IMR-90 (cell line): ENCODE results near the gene EFCAB5. TPM values are rescaled to one million over a fixed set of nuclear protein-coding genes. Genes with fewer than 3 reads are reported as not detected.

Experiments
- ATAC-seq: fragments of 200-7000 bp; cut with Tn5 transposase; 2 replicates; pipeline ENCODE4 v1.9.1; 2020; ENCODE audit warnings: low read depth, mild to moderate bottlenecking, moderate library complexity
- BruUV-seq: library from RNA; stranded (reverse); fragments of 400-500 nt; replicated peaks from 2 replicates; lab custom pipeline; 2021; lab: Mats Ljungman, UMichigan
- CTCF ChIA-PET: fragments of 300-600 bp; formaldehyde crosslinking; extraction: SDS; loops from one replicate; lab custom pipeline; 2021; ENCODE audit warnings: antibody characterized with exemption; lab: Yijun Ruan, JAX
- POLR2A ChIA-PET: fragments of 300-600 bp; sonication (Branson Sonifier 250); formaldehyde crosslinking; loops from one replicate; lab custom pipeline; 2022; ENCODE audit warnings: antibody characterized with exemption; ENCODE audit not compliant: unreplicated experiment; lab: Charles Lee
- DNase-seq: peaks from one replicate; pipeline ENCODE4 v3.0.0; 2013
- H2AFZ ChIP-seq: replicated peaks from 2 replicates; pipeline ENCODE3; 2013; ENCODE audit warnings: low read length, mild to moderate bottlenecking; ENCODE audit not compliant: poor library complexity
- H2AK5ac ChIP-seq: 2 replicates; pipeline ENCODE4 v1.6.1; 2013; ENCODE audit warnings: low read depth, low read length, inconsistent platforms
- H2AK9ac ChIP-seq: replicated peaks from 2 replicates; pipeline ENCODE3; 2013; ENCODE audit warnings: mild to moderate bottlenecking, low read depth, low read length, moderate library complexity; ENCODE audit not compliant: poor library complexity
- H2BK120ac ChIP-seq: 2 replicates; pipeline ENCODE4 v1.6.1; 2013; ENCODE audit warnings: low read depth, low read length, inconsistent platforms
- H2BK15ac ChIP-seq: 3 replicates; pipeline ENCODE4 v1.6.1; 2013; ENCODE audit warnings: low read depth, low read length, inconsistent platforms
- H2BK20ac ChIP-seq: 2 replicates; pipeline ENCODE4 v1.6.1; 2013; ENCODE audit warnings: low read depth, mild to moderate bottlenecking, inconsistent platforms, low read length, moderate library complexity
- H2BK5ac ChIP-seq: 2 replicates; pipeline ENCODE4 v1.6.1; 2013; ENCODE audit warnings: mild to moderate bottlenecking, low read depth, low read length, inconsistent platforms; ENCODE audit not compliant: poor library complexity, severe bottlenecking
- H3K14ac ChIP-seq: replicated peaks from 2 replicates; pipeline ENCODE4 v1.6.1; 2013; ENCODE audit warnings: low read depth, low read length, inconsistent platforms
- H3K18ac ChIP-seq: 2 replicates; pipeline ENCODE4 v1.6.1; 2013; ENCODE audit warnings: low read depth, low read length, control low read depth
- H3K23ac ChIP-seq: 2 replicates; pipeline ENCODE4 v1.6.1; 2013; ENCODE audit warnings: low read depth, low read length, inconsistent platforms
- H3K27ac ChIP-seq: 2 replicates; pipeline ENCODE4 v1.5.1; 2013; ENCODE audit warnings: mild to moderate bottlenecking, control low read depth, low read length; ENCODE audit not compliant: insufficient read depth
- H3K27me3 ChIP-seq: 2 replicates; pipeline ENCODE4 v1.6.1; 2013; ENCODE audit warnings: low read length; ENCODE audit not compliant: control insufficient read depth, insufficient read depth
- H3K36me3 ChIP-seq: 2 replicates; pipeline ENCODE4 v1.6.1; 2013; ENCODE audit warnings: low read length, mixed read lengths; ENCODE audit not compliant: control insufficient read depth, insufficient read depth
- H3K4ac ChIP-seq: 2 replicates; pipeline ENCODE4 v1.6.1; 2013; ENCODE audit warnings: low read depth, low read length, inconsistent platforms
- H3K4me1 ChIP-seq: 2 replicates; pipeline ENCODE4 v1.6.1; 2013; ENCODE audit warnings: low read length, mixed read lengths; ENCODE audit not compliant: control insufficient read depth, insufficient read depth
- H3K4me2 ChIP-seq: 2 replicates; pipeline ENCODE4 v1.6.1; 2013; ENCODE audit warnings: low read depth, mild to moderate bottlenecking, control low read depth, low read length, moderate library complexity
- H3K4me3 ChIP-seq: 2 replicates; pipeline ENCODE4 v1.5.1; 2013; ENCODE audit warnings: low read depth, mild to moderate bottlenecking, control low read depth, low read length, moderate library complexity; ENCODE audit not compliant: insufficient read depth
- H3K56ac ChIP-seq: 2 replicates; pipeline ENCODE4 v1.6.1; 2013; ENCODE audit warnings: low read length, inconsistent platforms; ENCODE audit not compliant: insufficient read depth; ENCODE audit errors: extremely low read depth
- H3K79me1 ChIP-seq, 2 experiments: 2 replicates each; pipeline ENCODE4 v1.6.1; 2013; ENCODE audit warnings: low read length in 2 of 2, inconsistent platforms in 1 of 2, low read depth in 1 of 2
- H3K9ac ChIP-seq: 2 replicates; pipeline ENCODE4 v1.6.1; 2013; ENCODE audit warnings: low read depth, low read length, control low read depth
- H3K9me1 ChIP-seq: 2 replicates; pipeline ENCODE4 v1.6.1; 2013; ENCODE audit warnings: low read length, inconsistent platforms; ENCODE audit not compliant: insufficient read depth
- H3K9me3 ChIP-seq: 2 replicates; pipeline ENCODE4 v1.6.1; 2013; ENCODE audit warnings: low read length; ENCODE audit not compliant: control insufficient read depth, insufficient read depth
- H4K20me1 ChIP-seq: 2 replicates; pipeline ENCODE4 v1.6.1; 2013; ENCODE audit warnings: low read length, inconsistent platforms; ENCODE audit not compliant: insufficient read depth
- H4K5ac ChIP-seq: 2 replicates; pipeline ENCODE4 v1.6.1; 2013; ENCODE audit warnings: mild to moderate bottlenecking, low read depth, low read length, control low read depth
- H4K8ac ChIP-seq, 2 experiments: 2 replicates each; pipeline ENCODE4 v1.6.1; 2013; ENCODE audit warnings: low read depth in 2 of 2, low read length in 2 of 2, control low read depth in 1 of 2, inconsistent platforms in 1 of 2
- H4K91ac ChIP-seq: 2 replicates; pipeline ENCODE4 v1.6.1; 2013; ENCODE audit warnings: low read depth, low read length, inconsistent platforms; ENCODE audit not compliant: insufficient read depth
- CTCF ChIP-seq: conservative IDR thresholded peaks from 2 replicates; pipeline ENCODE4 v1.5.1; 2012; ENCODE audit warnings: mild to moderate bottlenecking, low read depth, low read length, improper control_type of control experiment
- MAZ ChIP-seq: IDR thresholded peaks from 2 replicates; pipeline ENCODE4 v1.6.1; 2012; ENCODE audit warnings: low read depth, mild to moderate bottlenecking, low read length, improper control_type of control experiment, moderate library complexity, borderline replicate concordance
- RFX5 ChIP-seq: IDR thresholded peaks from 2 replicates; pipeline ENCODE4 v1.8.0; 2012; ENCODE audit warnings: low read depth, mild to moderate bottlenecking, low read length, moderate library complexity
- WGBS, 2 experiments: methylation state at CpG; one replicate each; pipeline versions ENCODE4 v1.1.5 to v1.1.7; 2013; ENCODE audit warnings: missing lambda C conversion rate in 2 of 2; ENCODE audit not compliant: insufficient read length in 1 of 2; ENCODE audit errors: extremely low coverage in 2 of 2; 5-methylcytosine and 5-hydroxymethylcytosine counted together
- dilution Hi-C: fragments of 300-500 bp; cut with HindIII; formaldehyde crosslinking; loops from one replicate; pipeline ENCODE4 v1.14.3; 2018; ENCODE audit warnings: low sequenced_read_pairs; ENCODE audit not compliant: unreplicated experiment
- in situ Hi-C: fragments of 300-500 bp; cut with MboI; formaldehyde crosslinking; loops from 3 replicates; pipeline ENCODE4 v1.14.3; 2019; ENCODE audit warnings: low sequenced_read_pairs, inconsistent platforms, mixed read lengths
- intact Hi-C: fragments of 100-400 bp; cut with micrococcal nuclease; formaldehyde crosslinking; loops from 2 replicates; pipeline ENCODE4 v1.10.0; 2022
- polyA plus RNA-seq, 3 experiments: library from polyadenylated mRNA; depleted of rRNA; stranded (reverse); fragments of >200 nt; gene quantifications; 2 replicates each; pipeline ENCODE4 v1.2.3, GENCODE V29; 2012; ENCODE audit warnings: low replicate concordance in 1 of 3
- total RNA-seq: library from RNA; depleted of rRNA; stranded (reverse); fragments of >200 nt; gene quantifications from 2 replicates; pipeline ENCODE4 v1.2.3, GENCODE V29; 2012

Gene EFCAB5
- total and polyA plus RNA-seq, 2 of the 4 experiments (the other 2 are of a cell fraction): 0.14 TPM; not detected in 1

- intact Hi-C loops: loop anchor here (10.0 kb wide), 1 partner anchor 350 kb away; the partner anchor contains the start of gene GOSR1
- no peak overlapping the region for H3K56ac ChIP-seq
- no peak overlapping the region for H2AK9ac ChIP-seq
- H2BK5ac ChIP-seq: no peak overlapping the region
- H3K27ac ChIP-seq: no peak overlapping the region
- no peak for TF ChIP-seq MAZ
- TF ChIP-seq CTCF: no peak
- no peak for TF ChIP-seq RFX5
- no peak overlapping the region for H4K8ac ChIP-seq
- H3K4me2 ChIP-seq: no peak overlapping the region
- POLR2A ChIA-PET: no interaction called here
- dilution Hi-C loops: no loop called here
- peaks cover 17 to 48% of the 10 kb centered on the region in 2 experiments; a peak in 3 of 4 replicates for H3K79me1 ChIP-seq
- no peak overlapping the region for H2BK20ac ChIP-seq
- H3K36me3 ChIP-seq: peaks cover 12% of the 10 kb centered on the region
- no peak overlapping the region for H2BK15ac ChIP-seq
- no peak overlapping the region for H3K14ac ChIP-seq
- H3K4me3 ChIP-seq: no peak overlapping the region
- H3K9me1 ChIP-seq: no peaks in the 10 kb centered on the region
- H3K4me1 ChIP-seq: no peaks in the 10 kb centered on the region
- BruUV-seq: no TSS peak
- no peak overlapping the region for H2BK120ac ChIP-seq
- in situ Hi-C loops: no loop called here
- H3K9me3 ChIP-seq: no peaks in the 10 kb centered on the region
- DNase-seq (no peak), ATAC-seq (no peak)
- H2AFZ ChIP-seq: no peak overlapping the region
- H2AK5ac ChIP-seq: no peak overlapping the region
- no peak overlapping the region for H4K91ac ChIP-seq
- no peak overlapping the region for H3K23ac ChIP-seq
- no peak overlapping the region for H3K9ac ChIP-seq
- H3K4ac ChIP-seq: no peak overlapping the region
- no peak overlapping the region for H3K18ac ChIP-seq
- CTCF ChIA-PET: interaction anchor here (1.0 to 1.2 kb wide), 3 partner anchors 15 to 154 kb away, joined by 4 to 6 read pairs (median 4); no protein-coding TSS in a partner anchor
- H4K5ac ChIP-seq: no peak overlapping the region
- 100% methylated on average over 1 of the region's 4 CpGs; no CpG with 5 or more reads in 1 of the 2 experiments for WGBS, 2 experiments
- peaks cover 59% of the 10 kb centered on the region for H4K20me1 ChIP-seq
- H3K27me3 ChIP-seq: no peaks in the 10 kb centered on the region
Observed at GRCh38 chr17:30124273-30124796, 182.9 kb downstream of the EFCAB5 start.
